Endothelial cell of umbilical vein (primary cell): Measurements from ENCODE around the gene KXD1. TPM values are rescaled to one million over a fixed set of nuclear protein-coding genes. Genes with fewer than 3 reads are reported as not detected.

Experiments used
- BruUV-seq: library from RNA; stranded (reverse); fragments of 400-500 nt; replicated peaks from 2 replicates; lab custom pipeline; 2021; lab: Mats Ljungman, UMichigan
- CTCF ChIA-PET: fragments of 300-600, 350-600 bp; sonication (Branson Sonifier 250); formaldehyde crosslinking; loops from one replicate; lab custom pipeline; 2021; ENCODE audit warnings: antibody characterized with exemption, inconsistent platforms; lab: Charles Lee
- POLR2A ChIA-PET: fragments of 300-600, 350-600 bp; sonication (Branson Sonifier 250); formaldehyde crosslinking; loops from one replicate; lab custom pipeline; 2021; ENCODE audit warnings: antibody characterized with exemption, inconsistent platforms; lab: Charles Lee
- DNase-seq: peaks from one replicate; pipeline ENCODE4 v3.0.0-alpha.2; 2011; ENCODE audit warnings: low read depth, low spot score
- FAIRE-seq: peaks from 2 replicates; lab custom pipeline; 2011; peaks lifted over from hg19 to GRCh38; lab: Jason Lieb, UNC
- H2AFZ ChIP-seq: 2 replicates; pipeline ENCODE4 v1.6.0; 2012; ENCODE audit warnings: low read depth, low read length, control low read depth, inconsistent platforms
- H3K27ac ChIP-seq: 2 replicates; pipeline ENCODE4 v1.5.1; 2011; ENCODE audit warnings: low read depth, mild to moderate bottlenecking, control low read depth, low read length, moderate library complexity; ENCODE audit not compliant: insufficient read depth
- H3K27me3 ChIP-seq, 2 experiments: 2 replicates each; pipeline versions ENCODE4 v1.6.0 to v1.6.1; 2011; ENCODE audit warnings: low read length in 2 of 2, mixed read lengths in 1 of 2; ENCODE audit not compliant: control insufficient read depth in 2 of 2, insufficient read depth in 2 of 2
- H3K36me3 ChIP-seq, 2 experiments: 2 replicates in 1 of 2; 3 replicates in 1 of 2; pipeline ENCODE4 v1.5.1; 2011; ENCODE audit warnings: low read length in 2 of 2, mild to moderate bottlenecking in 1 of 2, moderate library complexity in 1 of 2; ENCODE audit not compliant: control insufficient read depth in 2 of 2, insufficient read depth in 2 of 2; ENCODE audit errors: extremely low read depth in 1 of 2
- H3K4me1 ChIP-seq: 3 replicates; pipeline ENCODE4 v1.5.1; 2011; ENCODE audit warnings: mild to moderate bottlenecking, low read length; ENCODE audit not compliant: control insufficient read depth, insufficient read depth; ENCODE audit errors: extremely low read depth
- H3K4me2 ChIP-seq: 2 replicates; pipeline ENCODE4 v1.6.1; 2011; ENCODE audit warnings: low read length, control low read depth, mixed read lengths; ENCODE audit not compliant: insufficient read depth
- H3K4me3 ChIP-seq, 3 experiments: fragments of 200-600 bp in 1 of 3; sonication (generic), shearing (Covaris generic) in 1 of 3; replicated peaks in 1 of 3; 2 replicates each; pipeline ENCODE4 v1.5.1; 2011 to 2016; ENCODE audit warnings: control low read depth in 3 of 3, low read length in 3 of 3, mild to moderate bottlenecking in 2 of 3, inconsistent platforms in 1 of 3, low read depth in 1 of 3, moderate library complexity in 1 of 3; ENCODE audit not compliant: insufficient read depth in 1 of 3
- H3K79me2 ChIP-seq: 2 replicates; pipeline ENCODE4 v1.6.0; 2012; ENCODE audit warnings: low read length, inconsistent platforms; ENCODE audit not compliant: control insufficient read depth, insufficient read depth
- H3K9ac ChIP-seq: replicated peaks from 2 replicates; pipeline ENCODE3; 2011; ENCODE audit warnings: low read length, control low read depth; ENCODE audit not compliant: insufficient read depth; ENCODE audit errors: extremely low read depth
- H3K9me1 ChIP-seq: replicated peaks from 3 replicates; pipeline ENCODE4 v1.6.0; 2011; ENCODE audit warnings: mild to moderate bottlenecking, low read length; ENCODE audit not compliant: control insufficient read depth, insufficient read depth; ENCODE audit errors: extremely low read depth
- H3K9me3 ChIP-seq: replicated peaks from 2 replicates; pipeline ENCODE4 v1.5.1; 2012; ENCODE audit warnings: low read length, inconsistent platforms; ENCODE audit not compliant: control insufficient read depth, insufficient read depth
- H4K20me1 ChIP-seq: replicated peaks from 2 replicates; pipeline ENCODE3; 2011; ENCODE audit warnings: mild to moderate bottlenecking, low read length; ENCODE audit not compliant: control insufficient read depth, insufficient read depth; ENCODE audit errors: extremely low read depth
- CTCF ChIP-seq, 2 donors: IDR thresholded peaks; 1 replicate in 1 of 2; 2 replicates in 1 of 2; pipeline ENCODE4 v1.5.1; 2011; ENCODE audit warnings: low read length in 2 of 2, mild to moderate bottlenecking in 2 of 2, moderate library complexity in 2 of 2, control low read depth in 1 of 2, inconsistent platforms in 1 of 2, low read depth in 1 of 2; ENCODE audit not compliant: insufficient read depth in 1 of 2; ENCODE audit errors: extremely low read depth in 1 of 2
- EZH2 ChIP-seq: IDR thresholded peaks from 2 replicates; pipeline ENCODE4 v1.6.1; 2012; ENCODE audit warnings: borderline replicate concordance, low read depth, mild to moderate bottlenecking, moderate library complexity, low read length, inconsistent platforms; ENCODE audit not compliant: severe bottlenecking
- FOS ChIP-seq: IDR thresholded peaks from 2 replicates; pipeline ENCODE4 v1.6.1; 2011; ENCODE audit warnings: mild to moderate bottlenecking, low read length, moderate library complexity, borderline replicate concordance; ENCODE audit not compliant: insufficient read depth
- GATA2 ChIP-seq: IDR thresholded peaks from 2 replicates; pipeline ENCODE4 v1.7.0; 2011; ENCODE audit warnings: low read depth, mild to moderate bottlenecking, moderate library complexity, mixed read lengths, low read length; ENCODE audit not compliant: insufficient read length, insufficient read depth
- JUN ChIP-seq: IDR thresholded peaks from 2 replicates; pipeline ENCODE4 v1.6.1; 2011; ENCODE audit warnings: borderline replicate concordance, low read depth; ENCODE audit not compliant: insufficient read length, insufficient read depth
- MYC ChIP-seq: IDR thresholded peaks from one replicate; pipeline ENCODE4 v1.6.1; 2011; ENCODE audit warnings: mild to moderate bottlenecking, low read depth, low read length
- POLR2A ChIP-seq: IDR thresholded peaks from 2 replicates; pipeline ENCODE4 v1.6.1; 2012; ENCODE audit warnings: low read depth, mild to moderate bottlenecking, control low read depth, low read length
- POLR2AphosphoS5 ChIP-seq: IDR thresholded peaks from 2 replicates; pipeline ENCODE4 v1.6.1; 2012; ENCODE audit warnings: low read depth, mild to moderate bottlenecking, control low read depth, low read length, moderate library complexity; ENCODE audit not compliant: insufficient read depth
- dilution Hi-C: fragments of 300-500 bp; cut with MboI; formaldehyde crosslinking; loops from one replicate; pipeline ENCODE4 v1.15.0; 2019; ENCODE audit warnings: low sequenced_read_pairs; ENCODE audit not compliant: extremely low pct_ligation_motif_present
- intact Hi-C: fragments of 100-400 bp; cut with micrococcal nuclease; formaldehyde crosslinking; loops from one replicate; pipeline ENCODE4 v1.10.0; 2022
- polyA plus RNA-seq, 4 experiments: library from polyadenylated mRNA; depleted of rRNA in 3 of 4; stranded (reverse) in 3 of 4; unstranded in 1 of 4; fragments of >200 nt; gene quantifications; 2 replicates each; pipeline versions ENCODE4 v1.2.1 to v1.2.3, GENCODE V29; 2011 to 2012; ENCODE audit warnings: missing spikeins in 1 of 4
- total RNA-seq: library from RNA; stranded (reverse); gene quantifications from 2 replicates; pipeline ENCODE4 v1.2.3, GENCODE V29; 2021
- TF ChIP-seq, protein P1 (sequence below): IDR thresholded peaks from 2 replicates; pipeline ENCODE4 v1.6.1; 2011; ENCODE audit not compliant: insufficient read depth, insufficient read length

The KXD1 gene
- total and polyA plus RNA-seq, 2 donors (not counting 3 experiments of a cell fraction or from before 2014, with no cell fraction given): 134 to 186 TPM

DNA sequence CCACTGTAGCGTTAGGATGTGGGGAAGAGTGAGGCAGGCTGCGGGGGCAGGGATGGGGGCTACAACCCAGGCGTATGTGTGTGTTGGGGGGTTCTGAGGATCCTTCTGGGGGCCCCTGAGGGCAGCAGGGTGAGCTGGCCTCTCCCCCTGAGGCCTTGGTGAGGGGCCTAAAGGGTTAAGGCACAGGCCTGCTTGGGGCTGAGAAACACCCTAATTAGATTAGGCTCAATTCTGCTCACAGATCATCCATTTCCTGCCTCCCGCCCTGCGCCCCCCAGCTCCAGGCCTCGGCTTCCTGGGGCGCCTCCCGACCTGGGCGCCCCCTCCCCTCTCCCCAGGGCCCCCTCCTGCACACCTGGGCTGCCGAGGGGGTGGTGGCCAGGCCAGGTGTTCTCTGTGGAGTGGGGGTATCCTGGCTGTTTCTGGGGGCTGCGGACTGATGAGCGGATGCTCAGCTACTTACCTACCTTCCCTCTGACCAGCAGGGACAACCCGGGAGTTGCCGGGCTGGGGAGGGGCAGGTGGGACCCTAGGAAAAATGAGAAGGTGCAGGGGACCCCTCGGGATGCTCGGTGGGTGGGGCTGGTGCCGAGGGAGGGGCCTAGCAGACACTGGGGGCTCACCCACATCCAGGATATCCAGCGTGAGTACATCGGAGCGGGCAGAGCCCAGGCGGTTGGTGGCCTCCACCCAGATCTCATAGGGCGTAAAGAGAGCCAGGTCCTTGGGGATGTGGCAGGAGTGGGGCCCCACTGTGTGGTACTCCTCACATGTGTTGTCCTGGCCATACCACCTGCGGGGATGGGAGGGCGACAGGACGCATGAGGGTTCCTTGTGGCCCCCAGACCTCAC is 40.4 kb downstream of the KXD1 start:
- intact Hi-C loops: no loop called here

More for the DNA sequence above, 40.4 kb downstream of the KXD1 start:
- Histone ChIP-seq H3K4me1 (peaks cover 4% of the 10 kb centered on the region), H3K4me2 (no peak overlapping the region), H3K9ac (no peak overlapping the region), H4K20me1 (no peaks in the 10 kb centered on the region), H3K9me1 (no peaks in the 10 kb centered on the region), H3K9me3 (no peaks in the 10 kb centered on the region), H3K79me2 (no peaks in the 10 kb centered on the region), H2AFZ (no peak overlapping the region), H3K27ac (no peak overlapping the region), H3K27me3 (peaks cover under 1 to 3% of the 10 kb centered on the region in 2 experiments), H3K4me3 (no peak overlapping the region), H3K36me3 (no peaks in the 10 kb centered on the region)
- BruUV-seq: no TSS peak
- FAIRE-seq: no peak
- ChIA-PET CTCF (interaction anchor here (2.8 kb wide), 1 partner anchor 9 kb away, joined by 10 read pairs; the partner anchor contains the start of gene REX1BD), POLR2A (interaction anchor here (0.6 kb wide), 1 partner anchor 83 kb away, joined by 5 read pairs; no protein-coding TSS in a partner anchor)
- DNase-seq: no peak
- dilution Hi-C loops: no loop called here
- TF ChIP-seq POLR2AphosphoS5 (no peak), CTCF (IDR thresholded peaks at IDR 0.05; ENCODE audit: extremely low read depth in 1 of 2, insufficient read depth in 1 of 2, low read depth in 1 of 2, low read length in 2 of 2) (no peak), POLR2A (no peak), GATA2 (no peak), FOS (no peak), JUN (no peak), MYC (no peak), EZH2 (no peak)
- TF ChIP-seq, protein P1, sequence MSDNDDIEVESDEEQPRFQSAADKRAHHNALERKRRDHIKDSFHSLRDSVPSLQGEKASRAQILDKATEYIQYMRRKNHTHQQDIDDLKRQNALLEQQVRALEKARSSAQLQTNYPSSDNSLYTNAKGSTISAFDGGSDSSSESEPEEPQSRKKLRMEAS: no peak
